ENCODE results near the gene EPS15.

DNA sequence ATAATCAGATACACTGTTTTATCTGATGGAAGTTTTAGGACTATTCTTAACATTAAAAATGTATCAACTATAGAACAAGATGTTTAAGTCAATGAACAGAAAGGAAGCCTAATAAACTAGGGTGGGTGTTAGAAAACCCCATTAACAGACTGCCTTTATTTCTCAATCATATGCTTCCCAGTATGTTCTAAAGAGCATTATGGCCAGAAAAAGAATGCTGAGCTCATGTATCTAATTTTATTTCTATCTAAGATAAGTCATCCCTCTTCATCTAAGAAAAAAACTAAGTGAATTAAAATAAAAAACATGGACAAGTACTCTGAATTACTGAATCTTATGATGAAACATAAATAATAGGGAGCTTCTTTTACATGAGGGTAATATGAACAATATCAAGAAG, 102.2 kb downstream of the EPS15 start:
- no peak for TF ChIP-seq EZH2 (IDR thresholded peaks at IDR 0.05; ENCODE audit: borderline replicate concordance, low read length)
- TF ChIP-seq, protein P1, sequence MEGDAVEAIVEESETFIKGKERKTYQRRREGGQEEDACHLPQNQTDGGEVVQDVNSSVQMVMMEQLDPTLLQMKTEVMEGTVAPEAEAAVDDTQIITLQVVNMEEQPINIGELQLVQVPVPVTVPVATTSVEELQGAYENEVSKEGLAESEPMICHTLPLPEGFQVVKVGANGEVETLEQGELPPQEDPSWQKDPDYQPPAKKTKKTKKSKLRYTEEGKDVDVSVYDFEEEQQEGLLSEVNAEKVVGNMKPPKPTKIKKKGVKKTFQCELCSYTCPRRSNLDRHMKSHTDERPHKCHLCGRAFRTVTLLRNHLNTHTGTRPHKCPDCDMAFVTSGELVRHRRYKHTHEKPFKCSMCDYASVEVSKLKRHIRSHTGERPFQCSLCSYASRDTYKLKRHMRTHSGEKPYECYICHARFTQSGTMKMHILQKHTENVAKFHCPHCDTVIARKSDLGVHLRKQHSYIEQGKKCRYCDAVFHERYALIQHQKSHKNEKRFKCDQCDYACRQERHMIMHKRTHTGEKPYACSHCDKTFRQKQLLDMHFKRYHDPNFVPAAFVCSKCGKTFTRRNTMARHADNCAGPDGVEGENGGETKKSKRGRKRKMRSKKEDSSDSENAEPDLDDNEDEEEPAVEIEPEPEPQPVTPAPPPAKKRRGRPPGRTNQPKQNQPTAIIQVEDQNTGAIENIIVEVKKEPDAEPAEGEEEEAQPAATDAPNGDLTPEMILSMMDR (conservative IDR thresholded peaks at IDR 0.05 in 1 of 2, IDR thresholded peaks at IDR 0.05 in 1 of 2; ENCODE audit: extremely low read depth in 1 of 2, insufficient read depth in 1 of 2, low read depth in 1 of 2, low read length in 2 of 2): no peak

Measured in mammary epithelial cell (primary cell).